NCI-H1048 (cell line): ENCODE data around the gene PRRG1.
A peak's percentile ranks its signal among the peaks of the same experiment; 100 is the strongest.
"Not testable (repeated sequence)": the region's sequence is repeated elsewhere in the genome, so short reads cannot be mapped to it uniquely, and the experiment has no call there.

Experiments used
- DNase-seq: peaks from one replicate; lab custom pipeline; 2025; lab: John Stamatoyannopoulos, UW

Gene PRRG1

DNA sequence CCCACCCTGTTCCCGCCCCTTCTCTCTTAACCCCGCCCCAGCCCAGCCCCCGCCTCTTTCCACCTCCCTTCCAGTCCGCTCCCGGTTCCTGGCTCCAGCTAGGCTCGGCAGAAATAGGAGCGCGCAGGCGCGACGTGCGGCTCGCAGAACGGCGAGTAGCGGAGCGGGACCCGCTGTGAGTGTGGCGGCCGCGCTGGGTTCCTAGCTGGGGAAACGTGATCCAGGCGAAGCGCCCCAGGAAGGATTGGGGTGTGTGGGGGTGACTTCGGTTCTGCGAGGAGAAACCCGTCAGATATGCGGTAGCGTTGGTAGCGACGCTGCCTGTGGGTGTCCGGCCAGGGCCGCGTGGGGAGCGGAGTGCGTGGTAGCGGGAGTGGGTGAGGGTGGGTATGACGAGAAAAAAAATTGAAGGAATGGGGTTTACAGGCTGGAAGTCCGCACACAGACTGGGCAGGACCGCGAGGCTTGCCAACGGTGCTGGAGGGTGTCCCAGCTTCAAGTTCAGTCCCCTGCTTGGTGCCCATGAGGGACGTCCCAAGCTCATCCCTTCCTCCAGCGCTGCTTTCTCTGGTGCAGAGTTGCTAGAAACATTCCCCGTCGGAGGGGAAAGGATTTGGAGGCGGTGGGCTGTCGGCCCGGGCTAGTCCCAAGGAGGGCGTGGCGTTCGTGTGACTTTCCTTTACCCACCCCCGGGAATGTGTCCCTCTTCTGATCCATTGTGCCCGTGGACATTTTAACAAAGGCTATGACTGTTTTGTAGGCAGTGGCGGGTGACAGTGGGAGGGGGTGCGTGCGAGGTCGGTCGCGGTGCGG lies at the start of gene PRRG1:
Gene PRRG1 (plus strand): TSS at position 144 of the 813 bp plus-strand sequence. CDS start 56,886 bp downstream, outside the sequence.
- DNase-seq: peak; percentile 63

DNA sequence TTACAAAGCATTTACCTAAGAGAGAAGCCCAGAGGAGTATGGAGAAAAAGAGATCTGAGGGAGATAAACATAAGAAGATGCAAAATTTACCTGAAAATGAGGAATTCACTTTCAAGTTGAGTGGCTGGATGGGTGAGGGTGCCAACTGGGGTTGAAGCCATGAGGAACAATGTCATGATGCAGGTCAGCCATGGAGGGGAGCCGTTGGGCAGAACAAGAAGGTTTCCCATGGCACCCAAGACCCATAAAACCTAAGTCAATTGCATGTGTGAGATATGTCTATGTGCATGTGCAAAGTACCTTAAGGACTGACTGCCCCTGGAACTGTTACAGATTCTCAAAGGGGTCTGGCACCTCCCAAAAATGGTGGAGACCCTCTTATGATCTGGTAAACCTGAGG lies 46.6 kb upstream of the PRRG1 start:
- DNase-seq: no peak

DNA sequence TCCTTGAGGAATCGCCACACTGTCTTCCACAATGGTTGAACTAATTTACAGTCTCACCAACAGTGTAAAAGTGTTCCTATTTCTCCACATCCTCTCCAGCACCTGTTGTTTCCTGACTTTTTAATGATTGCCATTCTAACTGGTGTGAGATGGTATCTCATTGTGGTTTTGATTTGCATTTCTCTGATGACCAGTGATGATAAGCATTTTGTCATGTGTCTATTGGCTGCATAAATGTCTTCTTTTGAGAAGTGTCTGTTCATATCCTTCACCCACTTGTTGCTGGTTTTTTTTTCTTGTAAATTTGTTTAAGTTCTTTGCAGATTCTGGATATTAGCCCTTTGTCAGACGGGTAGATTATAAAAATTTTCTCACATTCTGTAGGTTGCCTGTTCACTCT lies 43.9 kb upstream of the PRRG1 start:
- not testable (repeated sequence) for DNase-seq

DNA sequence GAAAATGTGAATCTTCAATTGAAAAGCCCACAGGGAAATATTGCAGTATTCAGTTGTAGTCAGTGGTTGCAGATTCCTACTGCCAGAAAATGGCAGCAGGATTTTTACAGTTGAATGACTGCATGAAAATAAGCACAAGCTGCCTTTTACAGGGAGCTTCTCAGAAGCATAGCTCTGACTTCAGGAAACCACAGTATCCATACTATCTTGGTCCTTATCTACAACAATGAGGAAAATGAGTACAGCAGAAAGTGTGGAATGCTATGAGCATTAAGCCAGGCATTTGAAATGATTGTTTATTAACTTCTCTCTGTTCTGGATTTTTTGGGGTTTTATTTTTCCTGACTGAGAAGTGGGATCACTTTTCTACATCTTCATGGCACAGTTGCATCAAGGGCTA lies 34.6 kb upstream of the PRRG1 start:
- DNase-seq: no peak

DNA sequence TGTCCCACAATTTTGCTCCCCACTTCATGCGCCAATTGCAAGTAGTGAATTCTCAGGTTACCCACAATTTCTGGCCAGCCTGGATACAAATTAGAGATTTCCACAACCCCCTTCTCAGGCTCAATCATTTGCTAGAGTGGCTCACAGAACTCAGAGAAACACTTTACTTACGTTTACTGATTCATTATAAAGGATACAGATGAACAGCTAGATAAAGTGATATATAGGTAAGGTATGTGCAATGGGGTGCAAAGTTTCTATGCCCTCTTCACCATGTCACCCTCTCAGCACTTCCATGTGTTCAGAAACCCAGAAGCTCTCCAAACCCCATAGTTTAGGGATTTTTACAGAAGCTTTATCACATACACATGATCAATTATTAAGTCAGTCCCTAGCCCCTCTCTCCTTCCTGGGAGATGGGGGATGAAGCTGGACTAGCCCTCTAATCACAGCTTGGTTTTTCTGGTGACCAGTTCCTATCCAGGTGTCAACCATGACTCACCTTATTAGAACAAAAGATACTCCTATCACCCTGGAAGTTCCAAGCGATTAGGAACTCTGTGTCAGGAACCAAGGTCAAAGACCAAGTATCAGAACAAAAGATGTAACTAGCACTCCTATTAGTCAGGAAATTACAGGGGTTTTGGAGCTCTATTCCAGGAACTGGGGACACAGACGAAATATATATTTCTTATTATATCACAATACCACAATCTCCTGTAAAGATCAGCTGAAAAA lies 33.5 kb upstream of the PRRG1 start:
- no peak for DNase-seq

- DNase-seq: no peak
Measured at GRCh38 chrX:37320541-37321203, 28.5 kb upstream of the PRRG1 start.

DNA sequence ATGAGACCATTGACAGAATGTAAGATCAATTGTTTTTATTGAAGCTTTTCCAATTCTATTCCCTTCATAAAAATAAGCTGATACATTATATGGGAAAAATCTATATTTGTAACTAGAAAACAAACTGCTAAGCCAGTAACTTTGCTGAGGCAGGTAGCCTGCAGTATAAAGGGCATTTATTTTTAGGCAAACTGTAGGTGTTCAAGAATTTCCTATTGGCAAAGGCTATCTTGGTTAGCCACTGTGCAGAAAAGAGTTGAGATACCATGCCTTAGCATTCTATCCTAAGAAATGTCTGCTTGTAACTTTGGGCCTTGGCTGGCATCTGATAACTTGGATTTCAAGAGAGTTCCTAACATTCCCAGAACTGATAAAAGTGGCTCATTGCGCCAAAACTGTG lies 18.5 kb upstream of the PRRG1 start:
- DNase-seq: no peak

GRCh38 chrX:37331546-37331945 lies 17.6 kb upstream of the PRRG1 start:
- no peak for DNase-seq

DNA sequence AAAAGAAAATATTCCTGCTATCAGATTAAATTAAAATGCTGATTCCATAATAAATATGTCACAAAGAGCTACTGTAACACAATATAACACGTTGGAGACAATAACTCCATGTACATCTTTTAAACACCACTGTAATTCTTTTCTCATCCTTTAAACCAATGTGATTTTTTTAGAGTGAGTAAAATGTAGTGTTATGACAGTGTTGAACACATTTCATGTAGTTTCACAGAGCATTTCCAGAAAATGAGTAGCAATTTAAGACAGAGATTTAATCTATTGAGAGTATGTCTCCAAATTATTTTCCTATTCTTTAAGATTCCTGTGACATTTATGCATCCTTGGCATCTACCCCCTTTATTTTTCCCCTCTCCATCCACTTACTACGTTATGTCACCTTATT lies 17.1 kb upstream of the PRRG1 start:
- no peak for DNase-seq

DNA sequence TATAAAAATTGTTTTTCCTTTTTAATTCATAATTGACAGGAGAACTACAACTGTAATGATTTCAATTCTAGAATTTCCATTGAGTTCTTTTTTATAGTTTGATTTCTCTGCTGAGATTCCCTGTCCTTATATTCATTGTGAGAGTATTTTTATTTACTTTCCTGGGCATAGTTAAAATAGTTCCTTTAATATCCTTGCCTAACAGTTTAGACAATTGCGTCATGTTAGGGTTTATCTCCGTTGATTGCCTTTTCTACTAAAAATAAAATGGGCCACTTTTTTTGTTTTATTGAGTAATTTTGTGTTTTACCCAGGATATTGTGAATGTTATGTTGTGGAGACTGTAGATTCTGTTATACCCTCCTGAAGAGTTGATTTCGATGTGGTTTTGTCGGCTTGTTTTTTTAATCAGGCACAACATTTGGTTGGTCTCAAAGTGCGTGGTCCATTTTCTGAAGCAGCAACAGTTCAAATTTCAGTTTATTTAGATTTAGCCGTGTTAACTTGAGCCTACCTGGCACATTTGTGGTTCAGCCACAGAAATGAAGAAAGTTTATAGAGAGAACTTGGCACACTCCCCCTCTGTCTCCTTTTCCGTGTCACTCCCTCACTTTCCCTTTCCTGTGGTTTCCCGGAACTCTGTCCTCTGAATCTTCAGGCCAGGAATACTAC lies 16.0 kb upstream of the PRRG1 start:
- DNase-seq: no peak

DNA sequence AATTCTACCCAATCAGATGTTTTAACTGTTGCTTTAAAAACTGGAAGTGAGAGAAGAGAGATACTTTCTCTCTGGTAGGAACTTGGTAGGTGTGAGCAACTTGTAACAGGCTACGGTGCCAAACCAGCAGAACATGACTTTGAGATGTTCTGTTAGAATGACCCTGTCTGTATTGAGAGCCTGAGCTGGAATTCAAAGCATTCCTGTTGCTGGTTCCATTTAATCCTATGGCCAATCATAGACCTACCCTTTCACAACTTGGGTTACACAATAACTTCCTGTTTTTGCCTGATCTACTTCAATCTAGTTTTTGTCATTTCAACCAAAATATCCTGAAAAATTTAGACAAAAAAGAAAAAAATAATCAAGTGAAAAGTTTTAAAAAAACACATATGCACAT lies 1.7 kb upstream of the PRRG1 start:
- DNase-seq: no peak

DNA sequence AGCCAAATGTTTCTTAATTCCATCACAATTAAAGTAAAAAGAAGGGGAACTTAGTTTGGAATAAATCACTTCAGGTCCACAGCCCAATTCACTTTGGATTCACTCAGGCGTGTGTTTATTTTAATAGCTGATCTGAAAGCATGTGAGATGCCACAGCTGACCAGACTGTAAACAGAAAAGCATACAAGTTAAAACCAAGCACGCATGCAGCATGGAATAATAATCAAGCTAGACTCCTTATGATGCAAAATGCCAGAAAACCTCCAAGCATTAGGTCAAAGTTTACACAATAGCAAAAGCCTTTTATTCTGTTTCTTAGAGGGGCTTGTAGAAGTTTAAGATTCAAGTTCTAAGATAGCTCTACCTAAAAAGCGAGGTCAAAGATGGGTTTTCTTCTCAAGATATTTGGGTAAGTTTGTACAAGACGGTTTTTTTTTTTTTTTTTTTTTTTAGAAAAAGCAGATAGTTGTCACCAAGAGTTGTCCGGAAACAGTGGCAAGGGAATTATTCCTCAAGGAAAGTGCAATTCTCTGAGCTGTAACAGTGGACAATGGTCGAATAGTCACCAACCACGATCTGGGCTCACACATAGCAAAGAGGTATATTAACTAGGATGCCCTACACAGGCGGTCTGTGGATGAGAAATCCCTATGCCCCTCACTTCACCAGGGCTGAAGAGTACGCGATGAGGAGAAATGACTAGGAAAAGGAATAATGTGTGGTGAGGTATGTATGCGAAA lies 763 bp upstream of the PRRG1 start:
- no peak for DNase-seq

GRCh38 chrX:37348971-37349220 lies 268 bp upstream of the PRRG1 start:
- DNase-seq: no peak

- no peak for DNase-seq
Measured at GRCh38 chrX:37350034-37350365, 836 bp downstream of the PRRG1 start.

DNA sequence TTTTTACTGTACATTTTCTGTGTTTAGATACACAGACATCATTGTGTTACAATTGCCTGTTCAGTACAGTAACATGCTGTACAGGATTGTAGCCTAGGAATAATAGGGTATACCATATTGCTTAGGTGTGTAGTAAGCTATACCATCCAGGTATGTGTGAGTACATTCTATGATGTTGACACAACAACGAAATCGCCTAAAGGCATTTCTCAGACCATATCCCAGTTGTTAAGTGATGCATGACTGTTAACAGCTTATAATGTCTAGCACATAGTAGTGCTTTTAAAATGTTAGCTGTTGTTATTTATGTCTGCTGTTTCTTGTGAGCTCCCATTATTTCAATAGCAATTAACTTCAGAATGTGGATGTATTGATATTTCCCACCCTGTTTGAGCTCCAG lies 4.5 kb downstream of the PRRG1 start:
- no peak for DNase-seq

- DNase-seq: no peak
Measured at GRCh38 chrX:37357436-37357835, 8.3 kb downstream of the PRRG1 start.

- no peak for DNase-seq
Measured at GRCh38 chrX:37361596-37361995, 12.4 kb downstream of the PRRG1 start.

DNA sequence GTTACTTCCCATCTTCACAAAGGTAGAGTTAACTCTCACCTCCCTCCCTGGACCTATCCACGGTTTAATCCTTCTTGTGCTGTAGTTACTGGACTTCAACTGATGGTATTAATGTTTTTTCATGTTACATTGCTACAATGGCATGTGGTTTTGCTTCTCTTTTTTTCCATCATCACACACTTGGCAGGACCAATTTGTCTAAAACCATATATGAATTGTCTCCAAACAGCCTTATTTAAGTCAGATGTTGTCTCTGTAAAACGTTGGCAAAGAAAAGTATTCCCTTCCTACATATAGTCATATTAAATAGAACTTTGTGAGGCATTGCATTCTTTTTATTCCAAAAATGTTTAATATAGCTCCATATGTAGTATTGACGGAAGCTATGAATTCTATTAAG lies 15.5 kb downstream of the PRRG1 start:
- no peak for DNase-seq

DNA sequence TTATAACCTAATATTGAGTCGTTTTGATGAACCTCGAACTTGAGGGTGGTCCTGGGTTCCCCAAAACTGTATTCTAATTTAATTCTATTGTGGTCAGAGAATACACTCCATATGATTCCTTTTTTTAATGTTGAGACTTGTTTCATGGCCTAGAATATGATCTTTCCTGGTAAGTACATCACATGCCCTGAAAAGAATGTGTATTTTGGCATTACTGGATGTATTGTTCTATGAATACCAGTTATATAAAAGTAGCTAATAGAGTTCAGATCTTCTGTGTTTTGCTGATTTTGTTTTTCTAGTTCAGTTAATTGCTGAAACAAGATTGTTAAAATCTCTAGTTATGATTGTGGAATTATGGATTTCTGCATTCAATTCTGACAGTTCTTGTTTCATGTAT lies 18.8 kb downstream of the PRRG1 start:
- no peak for DNase-seq

DNA sequence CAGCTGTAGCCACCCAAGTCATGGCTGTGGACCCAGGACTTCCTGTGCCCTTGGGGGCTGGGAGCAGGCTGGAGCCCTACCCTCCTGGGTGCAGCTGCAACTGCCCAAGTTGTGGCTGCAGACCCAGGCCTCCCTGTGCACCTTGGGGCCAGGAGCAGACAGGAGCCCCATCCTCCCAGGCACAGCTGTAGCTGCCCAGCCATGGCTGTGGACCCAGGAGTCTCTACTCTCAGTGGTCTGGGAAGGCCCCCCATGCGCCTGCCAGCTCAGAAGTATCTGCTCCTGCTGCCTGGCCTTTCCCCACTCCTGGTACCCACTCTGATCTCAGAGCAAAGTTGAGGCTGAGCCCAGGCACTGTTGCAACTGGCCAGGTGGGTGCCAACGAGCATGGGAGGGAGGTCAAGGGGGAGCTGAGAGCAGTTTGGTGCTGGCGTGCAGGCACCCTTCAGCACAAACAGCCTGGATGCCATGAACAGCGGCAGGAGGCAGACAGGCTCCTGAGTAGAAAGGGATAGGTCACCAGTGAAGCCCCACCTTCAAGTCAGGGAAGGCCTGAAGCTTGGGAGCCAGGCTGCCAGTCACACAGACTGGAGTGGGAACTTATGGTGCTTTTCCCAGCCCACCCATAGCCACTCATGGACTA lies 21.5 kb downstream of the PRRG1 start:
- no peak for DNase-seq

DNA sequence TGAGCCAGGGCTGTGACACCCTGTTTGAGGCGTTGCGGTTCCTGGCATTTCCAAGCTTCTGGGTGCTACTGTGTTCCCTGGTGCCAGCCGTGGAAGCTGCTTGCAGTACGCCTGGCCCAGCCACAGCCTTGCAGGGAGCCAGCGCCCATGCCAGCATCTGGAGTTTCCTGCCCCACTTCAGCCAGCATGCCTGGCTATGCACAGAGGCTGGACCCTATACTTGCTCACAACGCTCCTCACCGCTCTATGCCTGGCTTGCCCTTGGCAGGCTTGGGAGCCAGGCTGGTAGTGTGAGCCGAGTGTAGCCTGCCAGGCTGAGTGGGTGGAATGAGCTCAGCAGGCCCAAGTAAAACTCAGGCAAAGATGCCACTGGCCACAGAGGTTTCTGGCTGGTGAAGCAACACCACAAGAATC lies 22.4 kb downstream of the PRRG1 start:
- DNase-seq: no peak

- DNase-seq: no peak
Measured at GRCh38 chrX:37378404-37378803, 29.2 kb downstream of the PRRG1 start.
